Left lung (tissue), 10 donors: ENCODE measurements around the gene VPS25. TPM values are rescaled to one million over a fixed set of nuclear protein-coding genes. Genes with fewer than 3 reads are reported as not detected.

Experiments used
- ATAC-seq: fragments of 200-7000 bp; cut with Tn5 transposase; one replicate; pipeline ENCODE4 v1.9.1; 2020; ENCODE audit warnings: moderate library complexity
- DNase-seq, 4 donors: peaks; one replicate each; pipeline ENCODE4 v3.0.0-alpha.2; 2013 to 2020
- H3K27ac ChIP-seq, 2 donors: fragments of 200-600 bp; sonication (generic) in 1 of 2; one replicate each; pipeline versions ENCODE4 v1.5.0 to v1.8.0; 2020 to 2021
- H3K27me3 ChIP-seq, 2 donors: fragments of 200-600 bp; sonication (generic) in 1 of 2; one replicate each; pipeline versions ENCODE4 v1.5.0 to v1.8.0; 2020 to 2021
- H3K36me3 ChIP-seq, 2 donors: fragments of 200-600 bp; sonication (generic) in 1 of 2; one replicate each; pipeline versions ENCODE4 v1.5.0 to v1.8.0; 2020 to 2021
- H3K4me1 ChIP-seq, 2 donors: fragments of 200-600 bp; one replicate each; pipeline ENCODE4 v1.8.0; 2021
- H3K4me3 ChIP-seq, 2 donors: fragments of 200-600 bp; sonication (generic) in 1 of 2; one replicate each; pipeline versions ENCODE4 v1.5.0 to v1.8.0; 2020 to 2021; ENCODE audit warnings: mild to moderate bottlenecking in 1 of 2
- H3K9me3 ChIP-seq, 2 donors: fragments of 200-600 bp; sonication (generic) in 1 of 2; one replicate each; pipeline versions ENCODE4 v1.5.0 to v1.8.0; 2020 to 2021
- CTCF ChIP-seq, 2 donors: fragments of 200-600 bp; sonication (generic) in 1 of 2; IDR thresholded peaks; one replicate each; pipeline versions ENCODE4 v1.5.0 to v1.8.0; 2021; ENCODE audit warnings: antibody characterized with exemption in 2 of 2
- intact Hi-C, 2 donors: fragments of 100-400 bp; cut with DNase I; formaldehyde crosslinking; loops; one replicate each; pipeline versions ENCODE4 v1.11.2 to v1.14.2; 2022
- microRNA-seq, 2 donors: library from miRNA; unstranded; fragments of <30 nt; microRNA quantifications; one replicate each; pipeline ENCODE4, GENCODE V29; 2019
- polyA plus RNA-seq, 6 donors: library from polyadenylated mRNA; unstranded; fragments of 120-200 nt; gene quantifications; one replicate each; pipeline ENCODE4 v1.2.1, GENCODE V29; 2013; ENCODE audit not compliant: insufficient read length in 6 of 6
- total RNA-seq, 2 donors: library from RNA; stranded (reverse); fragmentation: NEBNext Ultra II Directional; extraction: Animal tissue kit (Norgen Biotek cat#: 25700); gene quantifications; one replicate each; pipeline ENCODE4 v1.2.1, GENCODE V29; 2021
- donor health status: DM: no; HTN: yes; CAD: no.
- donor health status: DM: no; HTN: no; CAD: no.

Gene VPS25
- total and polyA plus RNA-seq, 8 donors: 54.8 to 72.7 (median 67.9) TPM

- ATAC-seq: no peak
- no peak for TF ChIP-seq CTCF (IDR thresholded peaks at IDR 0.05)
- no peak overlapping the region for H3K4me3 ChIP-seq
- no peaks in the 10 kb centered on the region for H3K27me3 ChIP-seq
- H3K36me3 ChIP-seq: peaks cover 0 to 61% of the 10 kb centered on the region in 2 donors
- no peak overlapping the region for H3K27ac ChIP-seq
- no peaks in the 10 kb centered on the region for H3K9me3 ChIP-seq
- intact Hi-C loops: loop anchor here in 1 of 2 donors (5.0 kb wide), 1 partner anchor 99 kb away; no protein-coding TSS in a partner anchor
- H3K4me1 ChIP-seq: peaks cover 12 to 28% of the 10 kb centered on the region in 2 donors
- DNase-seq: no peak
Measured at GRCh38 chr17:42821176-42821575, 47.9 kb downstream of the VPS25 start.

GRCh38 chr17:42827472-42827871 lies 54.2 kb downstream of the VPS25 start:
- no peaks in the 10 kb centered on the region for H3K9me3 ChIP-seq
- no peak for ATAC-seq
- H3K4me3 ChIP-seq: no peak overlapping the region
- no peak for TF ChIP-seq CTCF (IDR thresholded peaks at IDR 0.05)
- DNase-seq: no peak
- H3K36me3 ChIP-seq: no peaks in the 10 kb centered on the region
- peaks cover 14 to 23% of the 10 kb centered on the region in 2 donors for H3K4me1 ChIP-seq
- no peak overlapping the region for H3K27ac ChIP-seq
- intact Hi-C loops: no loop called here
- H3K27me3 ChIP-seq: no peaks in the 10 kb centered on the region

Small RNA genes within 50 kb of the gene (microRNA-seq; reads per million reads assigned to microRNA genes)
- gene MIR6781: 0 to 0.41 reads per million in 2 donors

Other genes with a start within 250 kb of the VPS25 start
- gene NAGLU, start 237.2 kb upstream of the VPS25 start, total RNA-seq: 10 to 100 TPM; 41.5 to 56.2 TPM
- 10 to 100 TPM; 10.3 to 19.2 (median 12.8) TPM for gene NAGLU, start 237.2 kb upstream of the VPS25 start, polyA plus RNA-seq
- 1 to 10 TPM; 1.2 to 1.7 TPM for gene HSD17B1, start 220.5 kb upstream of the VPS25 start, total RNA-seq
- 1 to 10 TPM; 3.6 to 5.8 (median 4.6) TPM for gene HSD17B1, start 220.5 kb upstream of the VPS25 start, polyA plus RNA-seq
- gene COASY, start 211.3 kb upstream of the VPS25 start, total RNA-seq: 100 to 1,000 TPM in 1 of 2 donors, 10 to 100 TPM in 1; 66.5 to 116 TPM
- 10 to 100 TPM; 41.1 to 43.9 (median 42.6) TPM for gene COASY, start 211.3 kb upstream of the VPS25 start, polyA plus RNA-seq
- 10 to 100 TPM; 56.3 to 73.7 TPM for gene MLX, start 206.3 kb upstream of the VPS25 start, total RNA-seq
- gene MLX, start 206.3 kb upstream of the VPS25 start, polyA plus RNA-seq: 10 to 100 TPM; 34.4 to 46.3 (median 40.5) TPM
- gene PSMC3IP, start 195.7 kb upstream of the VPS25 start, total RNA-seq: 1 to 10 TPM; 6.5 to 7.7 TPM
- gene PSMC3IP, start 195.7 kb upstream of the VPS25 start, polyA plus RNA-seq: 10 to 100 TPM; 15.9 to 21.4 (median 19.3) TPM
- 10 to 100 TPM; 59.9 to 75.5 TPM for gene RETREG3, start 164.1 kb upstream of the VPS25 start, total RNA-seq
- gene RETREG3, start 164.1 kb upstream of the VPS25 start, polyA plus RNA-seq: 10 to 100 TPM; 50.6 to 67.2 (median 59.9) TPM
- 10 to 100 TPM; 42.6 to 63.2 TPM for gene TUBG1, start 163.8 kb upstream of the VPS25 start, total RNA-seq
- 10 to 100 TPM; 31.5 to 42.4 (median 37.2) TPM for gene TUBG1, start 163.8 kb upstream of the VPS25 start, polyA plus RNA-seq
- gene TUBG2, start 114.2 kb upstream of the VPS25 start, total RNA-seq: 10 to 100 TPM; 13.1 to 19.5 TPM
- gene TUBG2, start 114.2 kb upstream of the VPS25 start, polyA plus RNA-seq: 10 to 100 TPM; 25.3 to 40.2 (median 32.5) TPM
- 10 to 100 TPM; 22.5 to 34.2 TPM for gene PLEKHH3, start 96.5 kb upstream of the VPS25 start, total RNA-seq
- 10 to 100 TPM; 28.2 to 55.5 (median 36.3) TPM for gene PLEKHH3, start 96.5 kb upstream of the VPS25 start, polyA plus RNA-seq
- gene CCR10, start 91.6 kb upstream of the VPS25 start, total RNA-seq: 1 to 10 TPM in 1 of 2 donors, under 1 TPM in 1; 0.55 to 1.2 TPM
- gene CCR10, start 91.6 kb upstream of the VPS25 start, polyA plus RNA-seq: 1 to 10 TPM; 1.1 to 2.0 (median 1.6) TPM
- gene CNTNAP1, start 90.9 kb upstream of the VPS25 start, total RNA-seq: 10 to 100 TPM; 11.7 to 15.1 TPM
- 10 to 100 TPM in 3 of 6 donors, 1 to 10 TPM in 3; 7.3 to 15.6 (median 10.3) TPM for gene CNTNAP1, start 90.9 kb upstream of the VPS25 start, polyA plus RNA-seq
- 10 to 100 TPM; 31.5 to 43.2 TPM for gene EZH1, start 28.4 kb upstream of the VPS25 start, total RNA-seq
- 10 to 100 TPM; 32.4 to 45.9 (median 36.8) TPM for gene EZH1, start 28.4 kb upstream of the VPS25 start, polyA plus RNA-seq
- 10 to 100 TPM; 76.1 to 95.4 TPM for gene RAMP2, start 12.2 kb upstream of the VPS25 start, total RNA-seq
- gene RAMP2, start 12.2 kb upstream of the VPS25 start, polyA plus RNA-seq: 100 to 1,000 TPM; 153 to 213 (median 182) TPM
- gene WNK4, start 7.2 kb downstream of the VPS25 start, total RNA-seq: under 1 TPM in 1 of 2 donors, not detected in 1; 0.21 TPM
- gene WNK4, start 7.2 kb downstream of the VPS25 start, polyA plus RNA-seq: 1 to 10 TPM in 5 of 6 donors, under 1 TPM in 1; 0.60 to 2.5 (median 1.9) TPM
- gene COA3, start 25.3 kb downstream of the VPS25 start, total RNA-seq: 10 to 100 TPM; 59.1 to 83.1 TPM
- gene COA3, start 25.3 kb downstream of the VPS25 start, polyA plus RNA-seq: 10 to 100 TPM; 87.2 to 96.2 (median 91.4) TPM
- 1 to 10 TPM in 1 of 2 donors, not detected in 1; 1.5 TPM for gene CNTD1, start 25.4 kb downstream of the VPS25 start, total RNA-seq
- gene CNTD1, start 25.4 kb downstream of the VPS25 start, polyA plus RNA-seq: 1 to 10 TPM; 1.8 to 3.4 (median 2.6) TPM
- 10 to 100 TPM; 63.8 to 82.6 TPM for gene BECN1, start 50.8 kb downstream of the VPS25 start, total RNA-seq
- gene BECN1, start 50.8 kb downstream of the VPS25 start, polyA plus RNA-seq: 10 to 100 TPM; 65.0 to 77.0 (median 69.8) TPM
- 100 to 1,000 TPM in 1 of 2 donors, 10 to 100 TPM in 1; 95.7 to 131 TPM for gene PSME3, start 59.9 kb downstream of the VPS25 start, total RNA-seq
- 10 to 100 TPM; 66.2 to 92.9 (median 78.0) TPM for gene PSME3, start 59.9 kb downstream of the VPS25 start, polyA plus RNA-seq
- 1 to 10 TPM; 2.1 to 2.6 TPM for gene AOC2, start 71.1 kb downstream of the VPS25 start, total RNA-seq
- 1 to 10 TPM; 1.7 to 3.1 (median 2.7) TPM for gene AOC2, start 71.1 kb downstream of the VPS25 start, polyA plus RNA-seq
- 100 to 1,000 TPM in 1 of 2 donors, 10 to 100 TPM in 1; 56.6 to 155 TPM for gene AOC3, start 77.8 kb downstream of the VPS25 start, total RNA-seq
- 100 to 1,000 TPM; 149 to 186 (median 159) TPM for gene AOC3, start 77.8 kb downstream of the VPS25 start, polyA plus RNA-seq
- gene G6PC1, start 127.3 kb downstream of the VPS25 start, total RNA-seq: not detected
- gene G6PC1, start 127.3 kb downstream of the VPS25 start, polyA plus RNA-seq: under 1 TPM in 3 of 6 donors, not detected in 3; 0.06 to 0.17 (median 0.10) TPM
- gene AARSD1, start 191.0 kb downstream of the VPS25 start, total RNA-seq: 10 to 100 TPM; 27.5 to 34.7 TPM
- 10 to 100 TPM; 66.9 to 91.8 (median 73.2) TPM for gene AARSD1, start 191.0 kb downstream of the VPS25 start, polyA plus RNA-seq
- gene PTGES3L, start 206.6 kb downstream of the VPS25 start, total RNA-seq: under 1 TPM; 0.26 to 0.65 TPM
- 1 to 10 TPM; 1.7 to 3.6 (median 2.3) TPM for gene PTGES3L, start 206.6 kb downstream of the VPS25 start, polyA plus RNA-seq
- 10 to 100 TPM; 14.9 to 16.9 TPM for gene RUNDC1, start 207.1 kb downstream of the VPS25 start, total RNA-seq
- gene RUNDC1, start 207.1 kb downstream of the VPS25 start, polyA plus RNA-seq: 10 to 100 TPM; 10.3 to 13.4 (median 12.1) TPM
- gene RPL27, start 225.0 kb downstream of the VPS25 start, total RNA-seq: 100 to 1,000 TPM; 842 to 909 TPM
- 1,000 to 10,000 TPM; 1,562 to 1,820 (median 1,675) TPM for gene RPL27, start 225.0 kb downstream of the VPS25 start, polyA plus RNA-seq
- gene IFI35, start 233.3 kb downstream of the VPS25 start, total RNA-seq: 10 to 100 TPM; 39.0 to 41.5 TPM
- gene IFI35, start 233.3 kb downstream of the VPS25 start, polyA plus RNA-seq: 10 to 100 TPM; 17.5 to 20.7 (median 18.5) TPM
- 100 to 1,000 TPM; 228 to 257 TPM for gene VAT1, start 248.9 kb downstream of the VPS25 start, total RNA-seq
- 100 to 1,000 TPM; 116 to 154 (median 130) TPM for gene VAT1, start 248.9 kb downstream of the VPS25 start, polyA plus RNA-seq